GM21737 (cell line): ENCODE data around the gene NPTN.
"Not testable (repeated sequence)": the region's sequence is repeated elsewhere in the genome, so short reads cannot be mapped to it uniquely, and the experiment has no call there.

Source experiments
- ATAC-seq: cut with Tn5 transposase; IDR thresholded peaks from one replicate; pipeline ENCODE4 v1.9.1; 2021; ENCODE audit warnings: mild to moderate bottlenecking, moderate library complexity; ENCODE audit not compliant: unreplicated experiment

NPTN gene

GRCh38 chr15:73573037-73573436 is 60.2 kb downstream of the NPTN start:
- ATAC-seq: no peak

DNA sequence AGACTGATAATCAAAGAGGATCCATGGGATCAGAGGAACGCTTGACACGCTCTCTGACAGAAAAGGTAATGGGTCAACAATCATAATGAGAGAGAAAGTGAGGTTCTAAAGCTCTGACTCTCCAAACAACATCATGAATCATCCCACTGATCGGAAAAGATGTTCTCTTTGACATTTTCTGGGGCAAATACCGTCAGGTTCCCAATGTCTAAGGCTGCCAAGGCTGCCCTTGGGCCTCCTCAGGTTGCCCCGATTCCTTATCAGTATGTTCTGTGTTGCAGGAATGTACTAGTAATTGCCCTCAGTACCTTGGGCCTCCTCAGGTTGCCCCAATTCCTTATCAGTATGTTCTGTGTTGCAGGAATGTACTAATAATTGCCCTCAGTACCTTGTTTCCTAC is 60.9 kb downstream of the NPTN start:
- ATAC-seq: no peak

- no peak for ATAC-seq
Measured at GRCh38 chr15:73571346-73571745, 61.8 kb downstream of the NPTN start.

GRCh38 chr15:73570355-73571032 is 62.7 kb downstream of the NPTN start:
- no peak for ATAC-seq

DNA sequence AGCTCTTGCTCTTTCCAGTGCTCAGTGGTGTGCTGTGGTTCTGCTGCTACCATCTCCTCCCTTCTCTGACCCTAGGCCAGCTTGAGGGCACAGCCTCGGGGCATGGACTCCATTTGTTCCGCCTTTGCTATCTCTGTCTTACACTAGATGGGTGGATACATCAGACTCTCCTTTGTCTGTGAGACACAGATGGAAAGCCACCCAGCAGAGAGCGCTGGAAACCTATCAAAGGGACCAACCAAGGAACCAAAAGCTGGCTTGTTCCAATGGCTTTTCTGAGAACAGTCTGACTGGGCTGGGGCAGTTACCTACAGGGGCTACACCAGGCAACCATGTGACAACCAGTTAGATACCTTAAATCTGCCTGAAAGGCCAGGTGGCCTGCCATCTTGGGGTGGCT is 63.8 kb downstream of the NPTN start:
- no peak for ATAC-seq

DNA sequence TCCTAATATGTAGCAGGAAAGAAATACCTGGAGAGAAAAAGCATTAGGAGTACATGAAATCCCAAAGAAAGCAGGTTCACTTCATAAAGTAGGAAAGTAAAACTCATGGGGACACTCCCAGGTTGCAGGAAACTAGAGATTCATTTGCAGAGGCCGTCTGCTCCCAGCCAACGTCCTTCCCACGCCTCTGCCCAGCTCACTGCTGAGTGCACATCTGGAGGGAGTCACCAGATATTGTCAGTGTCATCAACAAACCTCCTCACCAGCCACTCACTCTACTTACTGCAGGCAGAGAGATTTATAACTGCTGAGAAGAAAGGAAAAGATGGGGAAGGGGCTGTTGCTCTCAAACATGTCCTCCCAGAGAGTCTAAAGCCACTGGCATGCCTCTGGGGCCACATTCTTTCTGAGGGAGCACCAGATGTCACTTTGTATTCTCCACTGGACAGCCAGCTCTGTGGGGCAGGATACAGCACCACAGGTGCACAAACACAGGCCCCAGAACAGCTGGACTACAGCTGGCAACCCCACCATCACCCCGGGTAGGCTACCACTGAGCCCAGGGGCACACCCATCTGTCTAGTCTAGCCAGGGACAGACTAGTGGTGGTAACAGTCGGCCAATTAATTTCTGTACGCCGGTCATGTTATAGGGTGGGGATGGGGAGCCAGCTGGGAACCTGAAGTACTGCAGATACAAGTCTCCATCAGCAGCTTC is 64.5 kb downstream of the NPTN start:
- ATAC-seq: no peak

DNA sequence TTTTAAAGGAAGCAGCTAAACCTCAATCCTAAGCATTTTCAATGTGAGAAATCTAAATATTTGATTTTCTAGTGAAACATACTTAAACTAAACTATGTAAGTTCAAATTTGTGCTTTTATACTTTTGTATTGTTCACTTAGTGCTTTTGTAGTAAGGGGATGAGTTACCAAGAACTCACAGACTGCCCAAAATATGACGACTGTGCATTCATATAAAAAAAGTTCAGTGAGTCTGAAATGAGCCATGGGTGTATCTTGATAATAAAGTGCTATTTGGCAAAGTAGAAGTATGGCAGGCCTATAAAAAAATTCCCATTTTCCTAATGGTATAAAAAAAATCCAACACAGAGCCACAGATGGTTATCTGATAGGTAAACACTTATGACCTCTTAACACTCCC is 66.2 kb downstream of the NPTN start:
- no peak for ATAC-seq

GRCh38 chr15:73564255-73564654 is 68.9 kb downstream of the NPTN start:
- ATAC-seq: no peak

GRCh38 chr15:73560501-73561117 is 72.6 kb downstream of the NPTN start:
- no peak for ATAC-seq

- no peak for ATAC-seq
Measured at GRCh38 chr15:73558529-73558928, 74.7 kb downstream of the NPTN start.

DNA sequence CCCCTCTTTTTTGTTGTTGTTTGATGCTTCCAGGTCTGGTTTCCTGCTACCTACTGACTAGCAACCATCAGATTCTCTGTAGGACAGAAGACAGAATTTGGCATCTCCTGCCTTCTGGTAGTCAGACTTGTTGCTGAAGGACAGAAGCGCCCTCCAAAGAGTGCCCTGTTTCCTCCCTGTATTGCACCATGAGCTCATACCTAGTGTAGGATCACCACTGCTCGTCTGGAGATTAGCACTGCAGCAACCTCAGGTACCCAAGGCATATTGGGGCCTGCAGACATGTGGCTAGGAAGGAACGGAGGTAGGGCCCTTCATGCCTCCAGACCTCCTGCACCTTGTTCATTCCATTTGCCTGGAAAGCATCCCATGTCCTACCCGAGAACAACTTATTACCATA is 78.1 kb downstream of the NPTN start:
- no peak for ATAC-seq

- ATAC-seq: no peak
Measured at GRCh38 chr15:73550190-73550589, 83.0 kb downstream of the NPTN start.

DNA sequence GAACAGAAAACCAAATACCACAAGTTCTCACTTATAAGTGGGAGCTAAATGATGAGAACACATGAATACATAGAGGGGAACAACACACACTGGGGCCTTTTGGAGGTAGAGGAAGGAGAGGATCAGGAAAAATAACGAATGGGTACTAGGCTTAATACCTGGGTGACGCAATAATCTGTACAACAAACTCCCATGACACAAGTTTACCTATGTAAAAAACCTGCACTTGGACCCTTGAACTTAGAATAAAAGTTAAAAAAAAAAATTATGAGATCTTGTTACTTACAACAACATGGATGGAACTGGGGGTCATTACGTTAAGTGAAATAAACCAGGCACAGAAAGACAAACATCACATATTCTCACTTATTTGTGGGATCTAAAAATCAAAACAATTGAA is 84.3 kb downstream of the NPTN start:
- not testable (repeated sequence) for ATAC-seq

DNA sequence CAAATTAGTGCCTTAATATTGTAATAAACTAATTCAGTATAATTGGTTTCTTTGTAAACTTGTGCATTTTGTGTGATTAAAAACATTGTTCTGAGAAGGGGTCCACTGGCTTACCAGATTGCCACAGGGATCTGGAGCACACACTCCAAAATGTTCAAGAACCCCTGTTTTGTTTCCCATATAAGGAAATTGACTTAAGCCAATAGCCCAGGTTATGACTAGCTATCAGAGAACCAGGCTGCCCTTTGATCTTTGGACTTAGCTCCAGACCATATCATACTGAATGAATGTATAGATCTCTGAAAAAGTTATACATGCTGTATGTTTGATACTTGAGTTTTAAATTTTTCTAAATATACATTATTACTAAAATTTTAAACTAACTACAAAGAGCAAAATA is 91.7 kb downstream of the NPTN start:
- ATAC-seq: no peak

- no peak for ATAC-seq
Measured at GRCh38 chr15:73540161-73540560, 93.0 kb downstream of the NPTN start.

- no peak for ATAC-seq
Measured at GRCh38 chr15:73539212-73540128, 93.7 kb downstream of the NPTN start.

DNA sequence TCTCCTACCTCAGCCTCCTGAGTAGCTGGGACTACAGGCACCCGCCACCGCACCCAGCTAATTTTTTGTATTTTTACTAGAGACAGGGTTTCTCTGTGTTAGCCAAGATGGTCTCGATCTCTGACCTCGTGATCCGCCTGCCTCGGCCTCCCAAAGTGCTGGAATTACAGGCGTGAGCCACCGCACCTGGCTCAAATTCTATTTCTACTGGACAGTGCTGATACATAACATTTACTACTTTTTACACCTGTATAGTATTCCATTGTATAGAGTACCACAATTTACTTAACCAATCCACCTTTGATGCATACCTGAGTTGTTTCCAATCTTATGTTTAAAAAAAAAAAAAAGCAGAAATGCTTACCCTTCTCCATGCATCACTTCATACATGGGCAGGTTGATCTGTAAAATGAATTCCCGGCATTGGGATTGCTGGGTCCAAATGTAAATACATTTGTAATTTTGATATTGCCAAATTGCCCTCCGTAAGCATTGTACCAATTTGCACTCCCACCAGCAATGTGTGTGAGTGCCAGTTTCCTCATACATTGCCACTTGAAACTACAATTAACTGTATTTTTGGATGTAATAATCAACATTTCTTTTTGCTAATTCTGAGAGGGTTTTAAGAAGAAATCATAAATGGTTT is 94.5 kb downstream of the NPTN start:
- ATAC-seq: no peak

DNA sequence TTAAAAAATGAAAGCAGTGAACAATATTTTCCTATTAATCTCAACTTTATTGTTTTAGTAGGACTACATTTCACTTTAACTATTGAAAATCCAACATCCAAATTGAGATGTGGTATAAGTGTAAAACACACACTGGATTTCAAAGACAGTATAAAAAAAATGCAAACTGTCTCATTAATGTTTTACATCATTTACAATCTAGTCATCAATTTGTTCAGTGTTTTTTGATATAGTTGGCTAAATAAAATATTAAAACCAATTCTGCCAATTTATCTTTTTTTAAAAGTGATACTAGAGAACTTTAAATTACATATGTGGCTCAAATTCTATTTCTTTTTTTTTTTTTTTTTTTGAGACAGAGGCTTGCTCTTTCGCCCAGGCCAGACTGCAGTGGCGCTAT is 95.1 kb downstream of the NPTN start:
- ATAC-seq: no peak

DNA sequence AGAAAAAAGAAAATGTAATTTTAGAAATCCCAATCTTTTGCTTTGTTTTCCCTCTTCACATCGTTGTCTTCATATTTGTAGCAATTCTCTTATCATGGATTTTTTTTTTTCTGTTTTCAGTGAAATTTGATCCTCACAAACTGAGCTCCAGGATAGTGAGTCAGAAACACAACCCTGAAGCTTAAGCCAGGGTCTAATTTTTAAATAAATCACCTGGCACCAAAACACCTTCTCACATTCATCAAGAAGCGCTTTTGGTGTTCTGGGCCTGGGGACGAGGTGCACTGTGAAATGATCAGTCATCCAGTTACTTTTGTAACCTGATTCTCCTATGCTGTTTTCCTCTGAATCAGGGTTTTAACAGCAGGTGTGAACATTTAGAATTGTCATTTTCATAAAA is 102.5 kb downstream of the NPTN start:
- no peak for ATAC-seq

GRCh38 chr15:73527598-73527997 is 105.6 kb downstream of the NPTN start:
- ATAC-seq: no peak

GRCh38 chr15:73524919-73525318 is 108.3 kb downstream of the NPTN start:
- ATAC-seq: no peak
